IMR-90 (cell line): ENCODE results near the gene ME3. TPM values are rescaled to one million over a fixed set of nuclear protein-coding genes. Genes with fewer than 3 reads are reported as not detected.

Experiments
- ATAC-seq: fragments of 200-7000 bp; cut with Tn5 transposase; 2 replicates; pipeline ENCODE4 v1.9.1; 2020; ENCODE audit warnings: low read depth, mild to moderate bottlenecking, moderate library complexity
- BruUV-seq: library from RNA; stranded (reverse); fragments of 400-500 nt; replicated peaks from 2 replicates; lab custom pipeline; 2021; lab: Mats Ljungman, UMichigan
- CTCF ChIA-PET: fragments of 300-600 bp; formaldehyde crosslinking; extraction: SDS; loops from one replicate; lab custom pipeline; 2021; ENCODE audit warnings: antibody characterized with exemption; lab: Yijun Ruan, JAX
- POLR2A ChIA-PET: fragments of 300-600 bp; sonication (Branson Sonifier 250); formaldehyde crosslinking; loops from one replicate; lab custom pipeline; 2022; ENCODE audit warnings: antibody characterized with exemption; ENCODE audit not compliant: unreplicated experiment; lab: Charles Lee
- DNase-seq: peaks from one replicate; pipeline ENCODE4 v3.0.0; 2013
- H2AFZ ChIP-seq: replicated peaks from 2 replicates; pipeline ENCODE3; 2013; ENCODE audit warnings: low read length, mild to moderate bottlenecking; ENCODE audit not compliant: poor library complexity
- H2AK5ac ChIP-seq: 2 replicates; pipeline ENCODE4 v1.6.1; 2013; ENCODE audit warnings: low read depth, low read length, inconsistent platforms
- H2AK9ac ChIP-seq: replicated peaks from 2 replicates; pipeline ENCODE3; 2013; ENCODE audit warnings: mild to moderate bottlenecking, low read depth, low read length, moderate library complexity; ENCODE audit not compliant: poor library complexity
- H2BK120ac ChIP-seq: 2 replicates; pipeline ENCODE4 v1.6.1; 2013; ENCODE audit warnings: low read depth, low read length, inconsistent platforms
- H2BK15ac ChIP-seq: 3 replicates; pipeline ENCODE4 v1.6.1; 2013; ENCODE audit warnings: low read depth, low read length, inconsistent platforms
- H2BK20ac ChIP-seq: 2 replicates; pipeline ENCODE4 v1.6.1; 2013; ENCODE audit warnings: low read depth, mild to moderate bottlenecking, inconsistent platforms, low read length, moderate library complexity
- H2BK5ac ChIP-seq: 2 replicates; pipeline ENCODE4 v1.6.1; 2013; ENCODE audit warnings: mild to moderate bottlenecking, low read depth, low read length, inconsistent platforms; ENCODE audit not compliant: poor library complexity, severe bottlenecking
- H3K14ac ChIP-seq: replicated peaks from 2 replicates; pipeline ENCODE4 v1.6.1; 2013; ENCODE audit warnings: low read depth, low read length, inconsistent platforms
- H3K18ac ChIP-seq: 2 replicates; pipeline ENCODE4 v1.6.1; 2013; ENCODE audit warnings: low read depth, low read length, control low read depth
- H3K23ac ChIP-seq: 2 replicates; pipeline ENCODE4 v1.6.1; 2013; ENCODE audit warnings: low read depth, low read length, inconsistent platforms
- H3K27ac ChIP-seq: 2 replicates; pipeline ENCODE4 v1.5.1; 2013; ENCODE audit warnings: mild to moderate bottlenecking, control low read depth, low read length; ENCODE audit not compliant: insufficient read depth
- H3K27me3 ChIP-seq: 2 replicates; pipeline ENCODE4 v1.6.1; 2013; ENCODE audit warnings: low read length; ENCODE audit not compliant: control insufficient read depth, insufficient read depth
- H3K36me3 ChIP-seq: 2 replicates; pipeline ENCODE4 v1.6.1; 2013; ENCODE audit warnings: low read length, mixed read lengths; ENCODE audit not compliant: control insufficient read depth, insufficient read depth
- H3K4ac ChIP-seq: 2 replicates; pipeline ENCODE4 v1.6.1; 2013; ENCODE audit warnings: low read depth, low read length, inconsistent platforms
- H3K4me1 ChIP-seq: 2 replicates; pipeline ENCODE4 v1.6.1; 2013; ENCODE audit warnings: low read length, mixed read lengths; ENCODE audit not compliant: control insufficient read depth, insufficient read depth
- H3K4me2 ChIP-seq: 2 replicates; pipeline ENCODE4 v1.6.1; 2013; ENCODE audit warnings: low read depth, mild to moderate bottlenecking, control low read depth, low read length, moderate library complexity
- H3K4me3 ChIP-seq: 2 replicates; pipeline ENCODE4 v1.5.1; 2013; ENCODE audit warnings: low read depth, mild to moderate bottlenecking, control low read depth, low read length, moderate library complexity; ENCODE audit not compliant: insufficient read depth
- H3K56ac ChIP-seq: 2 replicates; pipeline ENCODE4 v1.6.1; 2013; ENCODE audit warnings: low read length, inconsistent platforms; ENCODE audit not compliant: insufficient read depth; ENCODE audit errors: extremely low read depth
- H3K79me1 ChIP-seq, 2 experiments: 2 replicates each; pipeline ENCODE4 v1.6.1; 2013; ENCODE audit warnings: low read length in 2 of 2, inconsistent platforms in 1 of 2, low read depth in 1 of 2
- H3K9ac ChIP-seq: 2 replicates; pipeline ENCODE4 v1.6.1; 2013; ENCODE audit warnings: low read depth, low read length, control low read depth
- H3K9me1 ChIP-seq: 2 replicates; pipeline ENCODE4 v1.6.1; 2013; ENCODE audit warnings: low read length, inconsistent platforms; ENCODE audit not compliant: insufficient read depth
- H3K9me3 ChIP-seq: 2 replicates; pipeline ENCODE4 v1.6.1; 2013; ENCODE audit warnings: low read length; ENCODE audit not compliant: control insufficient read depth, insufficient read depth
- H4K20me1 ChIP-seq: 2 replicates; pipeline ENCODE4 v1.6.1; 2013; ENCODE audit warnings: low read length, inconsistent platforms; ENCODE audit not compliant: insufficient read depth
- H4K5ac ChIP-seq: 2 replicates; pipeline ENCODE4 v1.6.1; 2013; ENCODE audit warnings: mild to moderate bottlenecking, low read depth, low read length, control low read depth
- H4K8ac ChIP-seq, 2 experiments: 2 replicates each; pipeline ENCODE4 v1.6.1; 2013; ENCODE audit warnings: low read depth in 2 of 2, low read length in 2 of 2, control low read depth in 1 of 2, inconsistent platforms in 1 of 2
- H4K91ac ChIP-seq: 2 replicates; pipeline ENCODE4 v1.6.1; 2013; ENCODE audit warnings: low read depth, low read length, inconsistent platforms; ENCODE audit not compliant: insufficient read depth
- CHD1 ChIP-seq: IDR thresholded peaks from 2 replicates; pipeline ENCODE4 v1.6.1; 2012; ENCODE audit warnings: low read depth, low read length, improper control_type of control experiment
- WGBS, 2 experiments: methylation state at CpG; one replicate each; pipeline versions ENCODE4 v1.1.5 to v1.1.7; 2013; ENCODE audit warnings: missing lambda C conversion rate in 2 of 2; ENCODE audit not compliant: insufficient read length in 1 of 2; ENCODE audit errors: extremely low coverage in 2 of 2; 5-methylcytosine and 5-hydroxymethylcytosine counted together
- dilution Hi-C: fragments of 300-500 bp; cut with HindIII; formaldehyde crosslinking; loops from one replicate; pipeline ENCODE4 v1.14.3; 2018; ENCODE audit warnings: low sequenced_read_pairs; ENCODE audit not compliant: unreplicated experiment
- in situ Hi-C: fragments of 300-500 bp; cut with MboI; formaldehyde crosslinking; loops from 3 replicates; pipeline ENCODE4 v1.14.3; 2019; ENCODE audit warnings: low sequenced_read_pairs, inconsistent platforms, mixed read lengths
- intact Hi-C: fragments of 100-400 bp; cut with micrococcal nuclease; formaldehyde crosslinking; loops from 2 replicates; pipeline ENCODE4 v1.10.0; 2022
- polyA plus RNA-seq, 3 experiments: library from polyadenylated mRNA; depleted of rRNA; stranded (reverse); fragments of >200 nt; gene quantifications; 2 replicates each; pipeline ENCODE4 v1.2.3, GENCODE V29; 2012; ENCODE audit warnings: low replicate concordance in 1 of 3
- total RNA-seq: library from RNA; depleted of rRNA; stranded (reverse); fragments of >200 nt; gene quantifications from 2 replicates; pipeline ENCODE4 v1.2.3, GENCODE V29; 2012

ME3 gene
- total and polyA plus RNA-seq, 2 of the 4 experiments (the other 2 are of a cell fraction), result 7.8 to 9.0 TPM

GRCh38 chr11:86497836-86498235, 174.6 kb downstream of the ME3 start:
- dilution Hi-C loops (no loop called here), intact Hi-C loops (no loop called here), in situ Hi-C loops (no loop called here)
- H2BK15ac ChIP-seq, result peak overlapping the region; percentile 53; the same call in 1 of the 3 replicates
- H3K4me1 ChIP-seq, result peaks cover 10% of the 10 kb centered on the region
- 83% methylated on average over 3 of the region's 10 CpGs; no CpG with 5 or more reads in 1 of the 2 experiments for WGBS, 2 experiments
- H2AK5ac ChIP-seq, result peak overlapping the region; percentile 80
- DNase-seq, result no peak
- POLR2A ChIA-PET, result no interaction called here
- H3K14ac ChIP-seq, result peak overlapping the region; percentile 10; the same call in 1 of the 2 replicates
- no peak overlapping the region for H3K4me2 ChIP-seq
- H4K5ac ChIP-seq, result no peak overlapping the region
- H3K9me1 ChIP-seq, result peaks cover 7% of the 10 kb centered on the region; the same call in 1 of the 2 replicates
- no peak overlapping the region for H3K23ac ChIP-seq
- no TSS peak for BruUV-seq
- no peak overlapping the region for H3K9ac ChIP-seq
- H2BK20ac ChIP-seq, result peak overlapping the region; percentile 62; the same call in 1 of the 2 replicates
- H3K27ac ChIP-seq, result no peak overlapping the region
- no peak overlapping the region for H4K8ac ChIP-seq
- H4K20me1 ChIP-seq, result no peaks in the 10 kb centered on the region
- peak overlapping the region; percentile 45 for H2BK120ac ChIP-seq
- peak overlapping the region; percentile 62 for H4K91ac ChIP-seq
- no peak for ATAC-seq
- H3K9me3 ChIP-seq, result no peaks in the 10 kb centered on the region
- H3K36me3 ChIP-seq, result no peaks in the 10 kb centered on the region
- no peak overlapping the region for H3K4me3 ChIP-seq
- peak overlapping the region; percentile 24 for H2AFZ ChIP-seq
- H3K56ac ChIP-seq, result no peak overlapping the region
- TF ChIP-seq CHD1, result no peak
- 0 out of 2 replicates have a peak overlapping the region, but pooled peaks have one; percentile 3 for H3K18ac ChIP-seq
- peak overlapping the region; percentile 8 for H2BK5ac ChIP-seq
- CTCF ChIA-PET, result interaction anchor here (0.6 to 1.1 kb wide), 2 partner anchors 13 to 35 kb away, joined by 4 read pairs; no protein-coding TSS in a partner anchor
- H3K79me1 ChIP-seq, result no peaks in the 10 kb centered on the region
- H2AK9ac ChIP-seq, result peak overlapping the region; percentile 68
- peak overlapping the region; percentile 59 for H3K4ac ChIP-seq
- no peaks in the 10 kb centered on the region; the same call in 1 of the 2 replicates for H3K27me3 ChIP-seq
